Measurements from ENCODE around the gene GAS7. TPM values are rescaled to one million over a fixed set of nuclear protein-coding genes. Genes with fewer than 3 reads are reported as not detected.

The GAS7 gene
- total and polyA plus RNA-seq, 10 of the 15 experiments (the other 5 are each of a cell fraction or from before 2014, with no cell fraction given) = 2.3 to 53.4 (median 24.0) TPM

- TF ChIP-seq NFYB (IDR thresholded peaks at IDR 0.05; ENCODE audit: insufficient read depth, low read depth, low read length) (no peak), ZNF592 (IDR thresholded peaks at IDR 0.05) (no peak), SIN3A (IDR thresholded peaks at IDR 0.05; ENCODE audit: low read depth, low read length) (no peak), TARDBP (IDR thresholded peaks at IDR 0.05; ENCODE audit: borderline replicate concordance) (no peak), SRF (IDR thresholded peaks at IDR 0.05; ENCODE audit: low read depth in 2 of 2, low read length in 2 of 2) (no peak), BCLAF1 (IDR thresholded peaks at IDR 0.05) (no peak), SMAD1 (IDR thresholded peaks at IDR 0.05; ENCODE audit: low read depth, partially characterized antibody) (no peak), RAD51 (IDR thresholded peaks at IDR 0.05) (no peak), POLR2A (IDR thresholded peaks at IDR 0.05; ENCODE audit: low read depth, low read length) (no peak), MXI1 (IDR thresholded peaks at IDR 0.05; ENCODE audit: low read depth, low read length) (no peak)
Observed at GRCh38 chr17:9994761-9995160, 203.6 kb downstream of the GAS7 start (continued).
